ENCODE data around the gene SLC25A42. TPM values are rescaled to one million over a fixed set of nuclear protein-coding genes. Genes with fewer than 3 reads are reported as not detected.

SLC25A42 gene
- total and polyA plus RNA-seq, 2 donors (not counting 3 experiments of a cell fraction or from before 2014, with no cell fraction given), result 6.2 to 6.3 TPM

DNA sequence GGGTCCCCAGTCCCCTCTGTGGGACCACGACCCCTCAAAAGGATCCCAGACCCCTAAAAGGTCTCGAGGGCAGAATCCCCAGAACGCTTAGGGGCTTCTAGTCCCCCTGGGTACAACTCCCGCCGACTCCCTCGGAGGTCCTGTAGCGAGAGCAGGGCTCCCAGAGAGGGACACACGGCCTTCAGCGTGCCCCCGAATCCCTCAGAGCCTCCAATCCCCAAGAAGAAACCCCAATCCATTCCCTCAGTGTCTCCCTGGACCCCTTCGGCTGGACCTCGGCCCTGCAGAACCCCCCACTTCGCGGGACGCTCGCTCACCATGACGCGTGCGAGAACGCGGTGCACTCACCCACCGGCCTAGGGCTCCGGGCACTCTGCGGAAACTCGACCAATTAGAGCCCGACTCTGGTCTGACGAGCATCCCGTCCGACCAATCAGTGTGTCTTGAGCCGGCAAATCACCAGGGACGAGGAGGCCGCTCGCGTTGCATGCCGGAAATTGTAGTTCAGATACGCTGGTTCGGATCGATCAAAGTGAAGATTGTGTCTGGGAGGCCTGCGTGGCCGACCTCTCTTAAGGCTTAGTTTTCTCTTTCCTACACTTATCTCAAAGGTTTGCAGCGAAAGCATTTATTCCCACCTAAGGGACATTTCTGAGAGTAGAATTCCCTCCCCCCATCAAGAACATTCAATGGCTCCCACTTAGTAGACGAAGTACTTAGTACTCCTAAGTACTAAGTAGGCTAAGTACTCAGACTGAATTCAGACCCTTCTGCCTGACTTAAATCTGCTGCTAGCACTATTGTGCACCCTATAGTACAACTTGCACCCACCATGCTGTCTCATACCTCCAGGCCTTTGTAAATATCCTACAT lies 74.6 kb downstream of the SLC25A42 start, which contains the start of gene TMEM161A:
Gene TMEM161A, minus strand, starts transcription at position 370 of the 873 bp plus-strand sequence. Its CDS starts 50 bp downstream, at position 320.
- H3K4me3 ChIP-seq (replicated peaks in 1 of 3; ENCODE audit: insufficient read depth in 1 of 3, low read depth in 1 of 3, low read length in 3 of 3), result peak within 1 kb of the TSS; percentile 50 to 72 (median 70)
- H3K4me2 ChIP-seq (ENCODE audit: insufficient read depth, low read length), result peak within 1 kb of the TSS; percentile 81
- H3K79me2 ChIP-seq (ENCODE audit: control insufficient read depth, insufficient read depth, low read length), result no peaks in the 10 kb centered on the region
- ChIA-PET POLR2A (no interaction called here), CTCF (interaction anchor here (1.0 to 1.5 kb wide), 4 partner anchors 36 to 266 kb away, joined by 3 to 9 read pairs (median 4); no protein-coding TSS in a partner anchor)
- FAIRE-seq (peak; percentile 100), DNase-seq (ENCODE audit: low read depth, low spot score) (peak; percentile 99)
- peaks cover 8% of the 10 kb centered on the region for H3K4me1 ChIP-seq (ENCODE audit: control insufficient read depth, extremely low read depth, insufficient read depth, low read length)
- H2AFZ ChIP-seq (ENCODE audit: low read depth, low read length), result peak within 1 kb of the TSS; percentile 95
- peak within 1 kb of the TSS; percentile 45 for H3K27ac ChIP-seq (ENCODE audit: insufficient read depth, low read depth, low read length)
- BruUV-seq (replicated peaks), result no TSS peak
- no peaks in the 10 kb centered on the region for H3K27me3 ChIP-seq (ENCODE audit: control insufficient read depth in 2 of 2, insufficient read depth in 2 of 2, low read length in 2 of 2)
- H3K9ac ChIP-seq (replicated peaks; ENCODE audit: extremely low read depth, insufficient read depth, low read length), result peak within 1 kb of the TSS; percentile 81
- no peaks in the 10 kb centered on the region for H3K9me1 ChIP-seq (replicated peaks; ENCODE audit: control insufficient read depth, extremely low read depth, insufficient read depth, low read length)
- intact Hi-C loops (cut with micrococcal nuclease) (loop anchor here (2.0 kb wide), 1 partner anchor 76 kb away; the partner anchor contains the start of gene SLC25A42), dilution Hi-C loops (cut with MboI; ENCODE audit: extremely low pct_ligation_motif_present, low sequenced_read_pairs) (no loop called here)
- no peaks in the 10 kb centered on the region for H4K20me1 ChIP-seq (replicated peaks; ENCODE audit: control insufficient read depth, extremely low read depth, insufficient read depth, low read length)
- no peaks in the 10 kb centered on the region for H3K9me3 ChIP-seq (replicated peaks; ENCODE audit: control insufficient read depth, insufficient read depth, low read length)
- H3K36me3 ChIP-seq (ENCODE audit: control insufficient read depth in 2 of 2, extremely low read depth in 1 of 2, insufficient read depth in 2 of 2, low read length in 2 of 2), result no peaks in the 10 kb centered on the region
- peak; percentile 73 for TF ChIP-seq POLR2AphosphoS5 (IDR thresholded peaks at IDR 0.05; ENCODE audit: insufficient read depth, low read depth, low read length)
- TF ChIP-seq, protein P1, sequence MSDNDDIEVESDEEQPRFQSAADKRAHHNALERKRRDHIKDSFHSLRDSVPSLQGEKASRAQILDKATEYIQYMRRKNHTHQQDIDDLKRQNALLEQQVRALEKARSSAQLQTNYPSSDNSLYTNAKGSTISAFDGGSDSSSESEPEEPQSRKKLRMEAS (IDR thresholded peaks at IDR 0.05; ENCODE audit: insufficient read depth, insufficient read length), result peak; percentile 76
- TF ChIP-seq MYC (IDR thresholded peaks at IDR 0.05; ENCODE audit: low read depth, low read length), result no peak
- TF ChIP-seq POLR2A (IDR thresholded peaks at IDR 0.05; ENCODE audit: low read depth, low read length), result peak; percentile 76
- TF ChIP-seq EZH2 (IDR thresholded peaks at IDR 0.05; ENCODE audit: borderline replicate concordance, low read depth, low read length, severe bottlenecking), result no peak
- TF ChIP-seq, protein P2, sequence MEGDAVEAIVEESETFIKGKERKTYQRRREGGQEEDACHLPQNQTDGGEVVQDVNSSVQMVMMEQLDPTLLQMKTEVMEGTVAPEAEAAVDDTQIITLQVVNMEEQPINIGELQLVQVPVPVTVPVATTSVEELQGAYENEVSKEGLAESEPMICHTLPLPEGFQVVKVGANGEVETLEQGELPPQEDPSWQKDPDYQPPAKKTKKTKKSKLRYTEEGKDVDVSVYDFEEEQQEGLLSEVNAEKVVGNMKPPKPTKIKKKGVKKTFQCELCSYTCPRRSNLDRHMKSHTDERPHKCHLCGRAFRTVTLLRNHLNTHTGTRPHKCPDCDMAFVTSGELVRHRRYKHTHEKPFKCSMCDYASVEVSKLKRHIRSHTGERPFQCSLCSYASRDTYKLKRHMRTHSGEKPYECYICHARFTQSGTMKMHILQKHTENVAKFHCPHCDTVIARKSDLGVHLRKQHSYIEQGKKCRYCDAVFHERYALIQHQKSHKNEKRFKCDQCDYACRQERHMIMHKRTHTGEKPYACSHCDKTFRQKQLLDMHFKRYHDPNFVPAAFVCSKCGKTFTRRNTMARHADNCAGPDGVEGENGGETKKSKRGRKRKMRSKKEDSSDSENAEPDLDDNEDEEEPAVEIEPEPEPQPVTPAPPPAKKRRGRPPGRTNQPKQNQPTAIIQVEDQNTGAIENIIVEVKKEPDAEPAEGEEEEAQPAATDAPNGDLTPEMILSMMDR (IDR thresholded peaks at IDR 0.05; ENCODE audit: extremely low read depth in 1 of 2, insufficient read depth in 1 of 2, low read depth in 1 of 2, low read length in 2 of 2), result no peak
- TF ChIP-seq GATA2 (IDR thresholded peaks at IDR 0.05; ENCODE audit: insufficient read depth, insufficient read length, low read depth, low read length), result peak; percentile 33
- TF ChIP-seq FOS (IDR thresholded peaks at IDR 0.05; ENCODE audit: borderline replicate concordance, insufficient read depth, low read length), result no peak
- no peak for TF ChIP-seq JUN (IDR thresholded peaks at IDR 0.05; ENCODE audit: borderline replicate concordance, insufficient read depth, insufficient read length, low read depth)
